ENCODE data around the gene C14orf119.
A peak's percentile ranks its signal among the peaks of the same experiment; 100 is the strongest.

C14orf119 gene

DNA sequence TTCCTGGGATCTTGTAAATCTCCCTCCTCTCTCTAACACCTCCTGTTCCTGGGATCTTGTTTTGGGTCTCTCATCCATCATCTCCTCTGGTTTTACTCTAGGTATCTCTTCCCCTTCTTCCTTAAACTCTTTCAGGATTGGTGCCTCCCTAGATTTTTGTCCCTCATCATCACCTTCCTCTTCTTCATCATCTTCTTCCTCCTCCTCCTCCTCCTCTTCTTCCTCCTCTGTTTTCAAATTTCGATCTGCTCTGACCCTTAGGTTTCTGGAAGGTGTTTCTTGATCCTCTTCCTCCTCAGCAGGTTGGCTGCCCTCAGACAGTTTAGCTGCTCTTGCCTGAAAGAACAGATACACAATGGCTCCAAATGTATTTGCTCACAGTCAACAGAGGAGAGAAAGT lies 14.8 kb upstream of the C14orf119 start:
- H3K27me3 ChIP-seq (ENCODE audit: insufficient read depth, low read length) = no peaks in the 10 kb centered on the region
- H3K27ac ChIP-seq (ENCODE audit: low read depth, low read length) = no peak overlapping the region
- no peaks in the 10 kb centered on the region for H3K9me3 ChIP-seq (ENCODE audit: insufficient read depth, low read depth, low read length)
- 100% methylated on average over 1 of the region's 1 CpG for WGBS (ENCODE audit: extremely low coverage, insufficient coverage, insufficient read length)
- H3K79me1 ChIP-seq (ENCODE audit: low read length) = peaks cover 8% of the 10 kb centered on the region
- no peak overlapping the region for H3K4ac ChIP-seq (ENCODE audit: low read depth, low read length)
- H3K23ac ChIP-seq (ENCODE audit: low read length) = no peak overlapping the region
- H3K4me3 ChIP-seq (ENCODE audit: low read depth, low read length) = no peak overlapping the region
- no peak overlapping the region for H2BK5ac ChIP-seq (ENCODE audit: low read depth, low read length, poor library complexity)
- H3K14ac ChIP-seq (ENCODE audit: low read length) = no peak overlapping the region
- no peak overlapping the region for H4K91ac ChIP-seq (ENCODE audit: low read depth, low read length)
- no peaks in the 10 kb centered on the region for H3K79me2 ChIP-seq (ENCODE audit: control insufficient read depth, insufficient read depth, low read length, poor library complexity)
- H2AK5ac ChIP-seq (ENCODE audit: low read length) = no peak overlapping the region
- no peak overlapping the region for H2BK120ac ChIP-seq (ENCODE audit: insufficient read depth, low read length, poor library complexity)
- peaks cover 18% of the 10 kb centered on the region in 2 experiments for H3K4me1 ChIP-seq (ENCODE audit: control insufficient read depth in 1 of 2, insufficient read depth in 2 of 2, low read length in 2 of 2)
- H3K18ac ChIP-seq (ENCODE audit: low read length) = no peak overlapping the region
- H2AFZ ChIP-seq (ENCODE audit: insufficient read depth, low read length, poor library complexity) = no peak overlapping the region
- no peak overlapping the region for H4K12ac ChIP-seq (ENCODE audit: low read depth, low read length)
- H3K9ac ChIP-seq (ENCODE audit: low read length) = no peak overlapping the region
- no peak for DNase-seq
- no peak overlapping the region for H4K8ac ChIP-seq (ENCODE audit: low read depth, low read length)
- H3K4me2 ChIP-seq (ENCODE audit: low read length) = no peak overlapping the region
- no peak overlapping the region for H2BK12ac ChIP-seq (ENCODE audit: low read length)
- peaks cover 32 to 51% of the 10 kb centered on the region in 2 experiments for H3K36me3 ChIP-seq (ENCODE audit: control insufficient read depth in 1 of 2, insufficient read depth in 2 of 2, low read length in 2 of 2)

DNA sequence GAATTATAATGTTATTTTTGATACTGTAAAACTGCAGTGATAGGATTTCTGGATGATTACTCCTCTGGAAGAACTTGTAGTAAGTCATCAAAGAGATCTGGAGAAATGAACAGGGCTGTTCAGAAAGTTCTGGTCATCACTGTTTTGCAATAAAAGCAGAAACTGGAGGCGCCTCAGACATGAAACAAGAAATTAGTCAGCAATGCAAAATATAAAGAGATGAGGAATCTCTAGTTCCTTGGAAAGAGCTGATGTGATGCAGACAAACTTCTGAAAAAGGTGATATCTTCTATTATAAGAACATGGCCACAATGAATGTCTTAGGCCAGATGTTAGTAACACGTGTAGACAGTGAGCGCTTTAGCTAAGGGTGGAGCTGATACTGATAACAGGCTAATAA lies 9.8 kb upstream of the C14orf119 start:
- Histone ChIP-seq H3K27ac (ENCODE audit: low read depth, low read length) (no peak overlapping the region), H3K79me2 (ENCODE audit: control insufficient read depth, insufficient read depth, low read length, poor library complexity) (no peaks in the 10 kb centered on the region), H4K12ac (ENCODE audit: low read depth, low read length) (no peak overlapping the region), H3K79me1 (ENCODE audit: low read length) (no peaks in the 10 kb centered on the region), H3K9ac (ENCODE audit: low read length) (no peak overlapping the region), H3K4me1 (ENCODE audit: control insufficient read depth in 1 of 2, insufficient read depth in 2 of 2, low read length in 2 of 2) (no peaks in the 10 kb centered on the region), H3K14ac (ENCODE audit: low read length) (no peak overlapping the region), H2BK120ac (ENCODE audit: insufficient read depth, low read length, poor library complexity) (no peak overlapping the region), H4K91ac (ENCODE audit: low read depth, low read length) (no peak overlapping the region), H3K9me3 (ENCODE audit: insufficient read depth, low read depth, low read length) (no peaks in the 10 kb centered on the region), H3K23ac (ENCODE audit: low read length) (no peak overlapping the region), H3K27me3 (ENCODE audit: insufficient read depth, low read length) (no peaks in the 10 kb centered on the region), H2AK5ac (ENCODE audit: low read length) (no peak overlapping the region), H2BK12ac (ENCODE audit: low read length) (no peak overlapping the region), H4K8ac (ENCODE audit: low read depth, low read length) (no peak overlapping the region), H3K18ac (ENCODE audit: low read length) (no peak overlapping the region), H3K4me3 (ENCODE audit: low read depth, low read length) (no peak overlapping the region), H2AFZ (ENCODE audit: insufficient read depth, low read length, poor library complexity) (no peak overlapping the region), H3K4me2 (ENCODE audit: low read length) (no peak overlapping the region), H3K4ac (ENCODE audit: low read depth, low read length) (no peak overlapping the region), H2BK5ac (ENCODE audit: low read depth, low read length, poor library complexity) (no peak overlapping the region), H3K36me3 (ENCODE audit: control insufficient read depth in 1 of 2, insufficient read depth in 2 of 2, low read length in 2 of 2) (peaks cover 33 to 45% of the 10 kb centered on the region in 2 experiments)
- no CpG with 5 or more reads among the region's 3 CpGs for WGBS (ENCODE audit: extremely low coverage, insufficient coverage, insufficient read length)
- DNase-seq = no peak

DNA sequence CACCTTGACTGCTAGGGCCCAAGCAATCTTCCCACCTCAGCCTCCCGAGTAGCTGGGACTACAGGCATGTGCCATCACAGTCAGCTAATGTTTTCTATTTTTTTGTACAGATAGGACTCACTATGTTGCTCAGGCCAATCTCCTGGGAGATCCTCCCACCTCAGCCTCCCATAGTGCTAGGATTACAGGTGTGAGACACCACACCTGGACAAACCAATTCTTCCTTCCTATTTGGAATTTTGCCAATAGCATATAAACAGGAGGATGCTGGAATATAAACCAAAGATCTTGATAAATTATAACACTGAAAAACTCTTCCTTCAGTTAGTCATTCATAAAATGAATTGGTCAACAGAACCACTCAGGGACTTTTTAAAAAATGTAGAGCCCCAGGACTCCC lies 8.7 kb upstream of the C14orf119 start:
- Histone ChIP-seq H2BK120ac (ENCODE audit: insufficient read depth, low read length, poor library complexity) (no peak overlapping the region), H3K27ac (ENCODE audit: low read depth, low read length) (no peak overlapping the region), H2BK5ac (ENCODE audit: low read depth, low read length, poor library complexity) (no peak overlapping the region), H3K27me3 (ENCODE audit: insufficient read depth, low read length) (no peaks in the 10 kb centered on the region), H3K79me1 (ENCODE audit: low read length) (no peaks in the 10 kb centered on the region), H4K8ac (ENCODE audit: low read depth, low read length) (no peak overlapping the region), H3K4me3 (ENCODE audit: low read depth, low read length) (no peak overlapping the region), H2BK12ac (ENCODE audit: low read length) (no peak overlapping the region), H4K91ac (ENCODE audit: low read depth, low read length) (no peak overlapping the region), H4K12ac (ENCODE audit: low read depth, low read length) (no peak overlapping the region), H3K36me3 (ENCODE audit: control insufficient read depth in 1 of 2, insufficient read depth in 2 of 2, low read length in 2 of 2) (peaks cover 33 to 47% of the 10 kb centered on the region in 2 experiments), H3K23ac (ENCODE audit: low read length) (no peak overlapping the region), H3K4ac (ENCODE audit: low read depth, low read length) (no peak overlapping the region), H3K9me3 (ENCODE audit: insufficient read depth, low read depth, low read length) (no peaks in the 10 kb centered on the region), H3K4me2 (ENCODE audit: low read length) (no peak overlapping the region), H3K9ac (ENCODE audit: low read length) (no peak overlapping the region), H2AFZ (ENCODE audit: insufficient read depth, low read length, poor library complexity) (no peak overlapping the region), H3K18ac (ENCODE audit: low read length) (no peak overlapping the region), H3K14ac (ENCODE audit: low read length) (no peak overlapping the region), H3K79me2 (ENCODE audit: control insufficient read depth, insufficient read depth, low read length, poor library complexity) (no peaks in the 10 kb centered on the region), H3K4me1 (ENCODE audit: control insufficient read depth in 1 of 2, insufficient read depth in 2 of 2, low read length in 2 of 2) (no peaks in the 10 kb centered on the region), H2AK5ac (ENCODE audit: low read length) (no peak overlapping the region)
- WGBS (ENCODE audit: extremely low coverage, insufficient coverage, insufficient read length) = no CpG with 5 or more reads among the region's 1 CpG
- no peak for DNase-seq

DNA sequence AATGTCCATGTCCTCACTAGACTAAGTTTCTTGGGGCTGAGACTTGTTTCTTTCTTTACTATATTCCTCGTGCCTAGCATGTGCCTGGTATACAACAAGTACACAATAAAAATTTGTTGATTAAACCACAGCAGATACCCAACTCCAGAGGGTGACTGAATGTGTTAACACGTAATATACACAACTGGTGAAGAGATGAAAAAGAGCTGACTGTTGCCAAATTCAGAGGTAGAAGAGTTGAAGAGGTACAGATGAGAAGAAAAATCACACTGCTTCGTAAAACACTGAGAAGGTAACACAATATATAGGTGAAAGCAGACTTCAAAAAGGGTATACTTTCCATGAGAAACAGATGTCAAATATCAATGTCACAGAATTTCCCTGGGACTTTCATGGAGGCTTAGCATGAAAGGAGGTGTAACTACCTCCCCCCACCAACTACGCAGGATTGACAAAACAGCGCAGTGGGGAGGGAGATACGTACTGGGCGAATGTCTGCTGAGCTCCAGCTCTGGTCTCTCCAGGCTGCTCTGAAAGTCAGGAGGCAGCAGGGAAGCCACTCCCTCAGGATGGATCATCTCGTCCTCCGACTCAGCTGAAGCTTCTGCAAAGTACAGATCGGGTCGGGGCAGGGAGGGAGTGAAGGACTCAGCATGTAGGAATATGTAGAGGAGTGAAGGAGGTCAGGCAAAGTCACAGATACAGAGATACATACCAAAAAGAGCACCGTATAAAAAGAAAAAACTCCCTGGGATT lies 5.6 kb upstream of the C14orf119 start:
- Histone ChIP-seq H3K9ac (ENCODE audit: low read length) (no peak overlapping the region), H3K4me1 (ENCODE audit: control insufficient read depth in 1 of 2, insufficient read depth in 2 of 2, low read length in 2 of 2) (peaks cover 2% of the 10 kb centered on the region in 2 experiments), H3K27me3 (ENCODE audit: insufficient read depth, low read length) (no peaks in the 10 kb centered on the region), H4K91ac (ENCODE audit: low read depth, low read length) (no peak overlapping the region), H3K79me1 (ENCODE audit: low read length) (peaks cover 4% of the 10 kb centered on the region), H4K12ac (ENCODE audit: low read depth, low read length) (no peak overlapping the region), H2AFZ (ENCODE audit: insufficient read depth, low read length, poor library complexity) (no peak overlapping the region), H3K79me2 (ENCODE audit: control insufficient read depth, insufficient read depth, low read length, poor library complexity) (peaks cover 9% of the 10 kb centered on the region), H3K23ac (ENCODE audit: low read length) (no peak overlapping the region), H3K9me3 (ENCODE audit: insufficient read depth, low read depth, low read length) (no peaks in the 10 kb centered on the region), H3K14ac (ENCODE audit: low read length) (no peak overlapping the region), H4K8ac (ENCODE audit: low read depth, low read length) (no peak overlapping the region), H3K4ac (ENCODE audit: low read depth, low read length) (peak overlapping the region; percentile 84), H2AK5ac (ENCODE audit: low read length) (no peak overlapping the region), H2BK120ac (ENCODE audit: insufficient read depth, low read length, poor library complexity) (no peak overlapping the region), H3K4me2 (ENCODE audit: low read length) (no peak overlapping the region), H3K4me3 (ENCODE audit: low read depth, low read length) (no peak overlapping the region), H3K36me3 (ENCODE audit: control insufficient read depth in 1 of 2, insufficient read depth in 2 of 2, low read length in 2 of 2) (peaks cover 18 to 34% of the 10 kb centered on the region in 2 experiments), H2BK5ac (ENCODE audit: low read depth, low read length, poor library complexity) (no peak overlapping the region), H2BK12ac (ENCODE audit: low read length) (no peak overlapping the region), H3K18ac (ENCODE audit: low read length) (peak overlapping the region; percentile 33), H3K27ac (ENCODE audit: low read depth, low read length) (no peak overlapping the region)
- WGBS (ENCODE audit: extremely low coverage, insufficient coverage, insufficient read length) = no CpG with 5 or more reads among the region's 12 CpGs
- DNase-seq = no peak

Measured in trophoblast cell (in vitro differentiated cells and primary cell).